ENCODE data around the gene RPUSD2. TPM values are rescaled to one million over a fixed set of nuclear protein-coding genes. Genes with fewer than 3 reads are reported as not detected.

RPUSD2 gene
- polyA plus RNA-seq, 1 of the 3 experiments (the other 2 are of a cell fraction) = 10.8 TPM

GRCh38 chr15:40623361-40623760 is 54.3 kb downstream of the RPUSD2 start (continued):
- no peak for TF ChIP-seq USF2 (IDR thresholded peaks at IDR 0.05; ENCODE audit: borderline replicate concordance, low read depth, low read length)
- no peak for TF ChIP-seq FOXM1 (IDR thresholded peaks at IDR 0.05; ENCODE audit: low read depth)
- TF ChIP-seq RFX5 (IDR thresholded peaks at IDR 0.05; ENCODE audit: low read length) = no peak
- TF ChIP-seq MXI1 (IDR thresholded peaks at IDR 0.05; ENCODE audit: low read depth, low read length) = no peak
- TF ChIP-seq FOXJ3 (CRISPR knock-in tag; IDR thresholded peaks at IDR 0.05) = no peak
- TF ChIP-seq ZBTB33 (IDR thresholded peaks at IDR 0.05; ENCODE audit: borderline replicate concordance, low read depth) = no peak
- no peak for TF ChIP-seq RXRA (IDR thresholded peaks at IDR 0.05; ENCODE audit: borderline replicate concordance, low read depth)
- TF ChIP-seq RCOR1 (IDR thresholded peaks at IDR 0.05; ENCODE audit: low read length) = no peak
- TF ChIP-seq CHD2 (IDR thresholded peaks at IDR 0.05; ENCODE audit: low read length, partially characterized antibody) = no peak

Small RNAs within 50 kb of the gene (small RNA-seq; reads per million reads assigned to genes)
- gene RF00017 (0 reads per million in 7 experiments), gene RN7SL376P (0 reads per million in 7 experiments), gene RNU6-516P (0 to 0.52 (median 0) reads per million in 7 experiments)

Other genes with a start within 250 kb of the RPUSD2 start
- gene INAFM2, start 245.6 kb upstream of the RPUSD2 start, polyA plus RNA-seq (2012; rRNA removed) = 7.8 and 9.8 TPM in 2 replicates
- gene CCDC9B, start 228.4 kb upstream of the RPUSD2 start, polyA plus RNA-seq (2012; rRNA removed) = 13.7 and 14.2 TPM in 2 replicates
- not detected in 2 replicates for gene PHGR1, start 218.3 kb upstream of the RPUSD2 start, polyA plus RNA-seq (2012; rRNA removed)
- 0.08 and 0.12 TPM in 2 replicates for gene DISP2, start 211.1 kb upstream of the RPUSD2 start, polyA plus RNA-seq (2012; rRNA removed)
- 25.5 and 29.5 TPM in 2 replicates for gene KNSTRN, start 186.6 kb upstream of the RPUSD2 start, polyA plus RNA-seq (2012; rRNA removed)
- gene IVD, start 163.5 kb upstream of the RPUSD2 start, polyA plus RNA-seq (2012; rRNA removed) = 54.2 and 73.8 TPM in 2 replicates
- gene BAHD1, start 128.3 kb upstream of the RPUSD2 start, polyA plus RNA-seq (2012; rRNA removed) = 4.7 and 5.5 TPM in 2 replicates
- gene CHST14, start 98.3 kb upstream of the RPUSD2 start, polyA plus RNA-seq (2012; rRNA removed) = 34.2 and 43.2 TPM in 2 replicates
- 7.4 and 8.2 TPM in 2 replicates for gene CCDC32, start 4.3 kb upstream of the RPUSD2 start, polyA plus RNA-seq (2012; rRNA removed)
- gene KNL1, start 24.9 kb downstream of the RPUSD2 start, polyA plus RNA-seq (2012; rRNA removed) = 1.6 and 2.0 TPM in 2 replicates
- gene RAD51, start 125.9 kb downstream of the RPUSD2 start, polyA plus RNA-seq (2012; rRNA removed) = 6.6 and 7.6 TPM in 2 replicates
- 30.0 and 33.0 TPM in 2 replicates for gene RMDN3, start 186.0 kb downstream of the RPUSD2 start, polyA plus RNA-seq (2012; rRNA removed)
- gene GCHFR, start 194.8 kb downstream of the RPUSD2 start, polyA plus RNA-seq (2012; rRNA removed) = 0.60 and 0.67 TPM in 2 replicates
- gene C15orf62, start 200.7 kb downstream of the RPUSD2 start, polyA plus RNA-seq (2012; rRNA removed) = 0.06 TPM in 1 of 2 replicates, not detected in the other
- 35.5 and 37.8 TPM in 2 replicates for gene ZFYVE19, start 237.8 kb downstream of the RPUSD2 start, polyA plus RNA-seq (2012; rRNA removed)
- 53.1 and 61.6 TPM in 2 replicates for gene DNAJC17, start 238.2 kb downstream of the RPUSD2 start, polyA plus RNA-seq (2012; rRNA removed)

Measured in SK-N-SH (cell line).